Fibroblast of pulmonary artery (primary cell): Measurements from ENCODE around the gene SH3TC1.

Source experiments
- DNase-seq: peaks from one replicate; pipeline ENCODE4 v3.0.0-alpha.2; 2010; ENCODE audit warnings: low read depth
- H3K4me3 ChIP-seq: replicated peaks from 2 replicates; pipeline ENCODE4 v1.5.1; 2011; ENCODE audit warnings: low read depth, mild to moderate bottlenecking, control low read depth, low read length, moderate library complexity
- CTCF ChIP-seq: IDR thresholded peaks from 2 replicates; pipeline ENCODE4 v1.5.1; 2011; ENCODE audit warnings: mild to moderate bottlenecking, control low read depth, low read length, inconsistent platforms; ENCODE audit errors: missing control alignments

Gene SH3TC1

GRCh38 chr4:8278421-8279287, 79.6 kb downstream of the SH3TC1 start:
- DNase-seq: peak; percentile 94
- no peak overlapping the region for H3K4me3 ChIP-seq
- TF ChIP-seq CTCF: no peak

DNA sequence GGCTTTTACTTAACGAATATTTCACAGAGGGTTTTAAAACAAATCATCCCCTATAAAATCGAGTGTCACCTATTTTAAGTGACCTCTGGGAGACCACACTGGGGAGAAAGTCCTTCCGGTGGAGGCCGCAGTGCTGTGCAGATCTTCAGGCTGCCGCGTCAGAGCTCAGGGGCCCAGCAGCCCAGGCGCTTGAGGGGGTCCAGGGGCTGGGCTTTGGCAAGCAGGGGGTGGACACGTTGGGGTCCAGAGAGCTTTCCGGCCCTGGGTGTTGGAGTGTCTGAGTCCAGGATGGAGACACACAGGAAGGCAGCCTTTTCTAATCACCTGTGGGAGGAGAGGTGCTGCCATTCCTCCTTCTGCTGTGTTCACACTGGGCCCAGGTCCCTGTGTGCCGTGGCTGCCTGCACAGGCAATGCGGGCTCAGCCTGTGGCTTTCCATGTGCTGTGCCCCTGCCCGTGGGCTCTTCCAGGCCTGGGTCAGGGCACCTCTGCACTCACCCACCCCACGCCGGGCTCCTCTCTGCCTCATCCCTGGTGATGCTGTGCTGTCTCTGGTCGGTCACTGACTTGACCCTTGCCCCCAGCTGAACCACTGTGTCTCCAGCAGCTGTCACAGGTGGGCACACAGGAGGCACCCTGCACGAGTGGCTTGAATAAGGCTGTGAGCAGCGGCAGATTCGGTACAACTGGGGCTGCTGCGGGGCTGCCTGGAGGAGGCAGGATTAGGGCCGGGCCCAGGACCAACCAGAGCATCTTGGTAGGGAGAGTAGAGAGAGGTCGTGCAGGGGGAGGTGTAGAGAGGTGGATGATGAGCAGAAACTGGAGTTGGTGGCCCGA, 80.4 kb downstream of the SH3TC1 start:
- TF ChIP-seq CTCF: no peak
- no peak for DNase-seq
- H3K4me3 ChIP-seq: no peak overlapping the region

- no peak overlapping the region for H3K4me3 ChIP-seq
- no peak for DNase-seq
- no peak for TF ChIP-seq CTCF
Observed at GRCh38 chr4:8280158-8280875, 81.2 kb downstream of the SH3TC1 start.

GRCh38 chr4:8280876-8281440, 81.9 kb downstream of the SH3TC1 start:
- no peak overlapping the region for H3K4me3 ChIP-seq
- TF ChIP-seq CTCF: no peak
- no peak for DNase-seq

GRCh38 chr4:8281519-8282133, 82.5 kb downstream of the SH3TC1 start:
- no peak for TF ChIP-seq CTCF
- no peak overlapping the region for H3K4me3 ChIP-seq
- peak; percentile 49 for DNase-seq

DNA sequence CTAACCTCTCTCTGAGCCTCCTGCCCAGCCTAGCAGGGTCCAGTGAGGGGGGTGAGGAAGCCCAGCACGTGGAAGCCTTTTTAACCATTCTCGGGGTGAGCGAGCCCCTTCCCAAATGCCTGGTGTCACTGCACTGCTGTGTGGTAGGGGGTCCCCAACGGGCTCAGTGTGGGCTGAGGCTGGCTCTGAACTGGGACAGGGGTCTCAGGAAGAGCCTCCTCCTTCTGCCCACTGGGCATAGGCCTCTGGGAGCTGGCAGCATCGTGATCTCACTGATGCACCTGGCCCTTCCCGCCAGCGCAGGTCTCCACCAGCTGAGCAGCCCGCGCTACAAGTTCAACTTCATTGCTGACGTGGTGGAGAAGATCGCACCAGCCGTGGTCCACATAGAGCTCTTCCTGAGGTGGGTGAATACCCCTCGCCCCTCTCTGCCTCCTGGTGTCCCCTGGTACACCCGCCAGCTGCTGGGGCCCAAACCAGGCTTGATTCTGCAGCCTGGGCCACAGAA, 83.1 kb downstream of the SH3TC1 start:
- no peak for DNase-seq
- no peak overlapping the region for H3K4me3 ChIP-seq
- no peak for TF ChIP-seq CTCF
